Measurements from ENCODE around the gene DDX39A. TPM values are rescaled to one million over a fixed set of nuclear protein-coding genes. Genes with fewer than 3 reads are reported as not detected.

DDX39A gene
- total and polyA plus RNA-seq, 12 donors = 26.7 to 262 (median 46.8) TPM

DNA sequence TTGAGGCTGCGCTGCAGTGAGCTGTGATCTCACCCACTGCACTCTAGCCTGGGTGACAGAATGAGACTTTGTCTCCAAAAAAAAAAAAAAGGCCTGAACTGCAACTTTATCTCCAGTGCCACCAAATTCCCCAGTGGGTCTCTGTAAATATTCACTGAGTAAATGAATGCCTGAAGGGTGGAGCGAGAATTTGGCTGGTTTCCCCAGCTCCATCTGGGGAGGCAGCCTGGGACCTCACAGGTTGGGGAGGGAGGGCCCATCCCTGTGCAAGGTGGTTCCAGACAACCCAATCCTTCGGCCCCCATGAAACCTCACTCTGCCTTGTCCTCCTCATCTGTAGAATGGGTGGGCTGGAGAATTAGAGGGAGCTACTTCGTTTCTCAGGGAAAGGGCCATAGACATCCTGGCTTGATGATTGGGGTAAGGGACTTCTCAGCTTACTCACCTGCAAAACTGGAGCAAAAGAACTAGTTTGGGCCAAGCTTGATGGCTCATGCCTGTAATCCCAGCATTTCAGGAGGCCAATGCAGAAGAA lies 9.8 kb upstream of the DDX39A start:
- TF ChIP-seq, protein P1, sequence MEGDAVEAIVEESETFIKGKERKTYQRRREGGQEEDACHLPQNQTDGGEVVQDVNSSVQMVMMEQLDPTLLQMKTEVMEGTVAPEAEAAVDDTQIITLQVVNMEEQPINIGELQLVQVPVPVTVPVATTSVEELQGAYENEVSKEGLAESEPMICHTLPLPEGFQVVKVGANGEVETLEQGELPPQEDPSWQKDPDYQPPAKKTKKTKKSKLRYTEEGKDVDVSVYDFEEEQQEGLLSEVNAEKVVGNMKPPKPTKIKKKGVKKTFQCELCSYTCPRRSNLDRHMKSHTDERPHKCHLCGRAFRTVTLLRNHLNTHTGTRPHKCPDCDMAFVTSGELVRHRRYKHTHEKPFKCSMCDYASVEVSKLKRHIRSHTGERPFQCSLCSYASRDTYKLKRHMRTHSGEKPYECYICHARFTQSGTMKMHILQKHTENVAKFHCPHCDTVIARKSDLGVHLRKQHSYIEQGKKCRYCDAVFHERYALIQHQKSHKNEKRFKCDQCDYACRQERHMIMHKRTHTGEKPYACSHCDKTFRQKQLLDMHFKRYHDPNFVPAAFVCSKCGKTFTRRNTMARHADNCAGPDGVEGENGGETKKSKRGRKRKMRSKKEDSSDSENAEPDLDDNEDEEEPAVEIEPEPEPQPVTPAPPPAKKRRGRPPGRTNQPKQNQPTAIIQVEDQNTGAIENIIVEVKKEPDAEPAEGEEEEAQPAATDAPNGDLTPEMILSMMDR (IDR thresholded peaks at IDR 0.05) = no peak
- no peak for TF ChIP-seq POLR2A (IDR thresholded peaks at IDR 0.05)
- Histone ChIP-seq H3K27me3 (no peaks in the 10 kb centered on the region), H3K9me3 (replicated peaks in 1 of 3) (no peaks in the 10 kb centered on the region), H3K4me3 (no peak overlapping the region), H3K4me1 (replicated peaks in 1 of 2) (peaks cover 2 to 14% of the 10 kb centered on the region in 2 donors), H3K36me3 (replicated peaks in 1 of 2) (no peaks in the 10 kb centered on the region), H3K27ac (no peak overlapping the region)
- no peak for DNase-seq
- 79 to 93% (median 88%) methylated on average over 2 to 4 of the region's 4 CpGs for WGBS, 4 donors
- intact Hi-C loops (cut with DNase I) = no loop called here

DNA sequence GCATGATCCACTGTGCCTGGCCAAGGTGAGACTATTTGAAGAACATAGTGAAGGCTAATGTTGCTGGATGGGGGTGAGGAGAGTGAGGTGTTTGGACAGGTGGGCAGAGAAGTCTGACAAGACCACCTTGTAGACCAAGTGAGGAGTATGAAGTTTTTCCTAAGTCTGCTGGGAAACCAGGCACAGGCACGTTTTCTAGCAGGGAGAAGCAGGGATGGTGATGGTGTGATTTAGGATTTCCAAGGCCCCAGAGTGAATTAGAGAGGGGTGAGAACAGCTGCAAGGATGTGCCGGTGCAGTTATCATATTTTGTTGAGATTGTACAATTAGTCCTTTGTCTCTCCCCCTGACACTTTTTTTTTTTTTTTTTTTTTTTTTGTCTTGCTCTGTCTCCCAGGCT lies 8.3 kb upstream of the DDX39A start:
- Histone ChIP-seq H3K4me3 (no peak overlapping the region), H3K9me3 (replicated peaks in 1 of 3) (no peaks in the 10 kb centered on the region), H3K36me3 (replicated peaks in 1 of 2) (no peaks in the 10 kb centered on the region), H3K4me1 (replicated peaks in 1 of 2) (peaks cover 0 to 8% of the 10 kb centered on the region in 2 donors), H3K27ac (no peak overlapping the region), H3K27me3 (no peaks in the 10 kb centered on the region)
- 59 to 75% (median 68%) methylated on average over 2 of the region's 2 CpGs for WGBS, 4 donors
- no peak for DNase-seq
- intact Hi-C loops (cut with DNase I) = no loop called here
- TF ChIP-seq, protein P1 (IDR thresholded peaks at IDR 0.05) = no peak
- no peak for TF ChIP-seq POLR2A (IDR thresholded peaks at IDR 0.05)

DNA sequence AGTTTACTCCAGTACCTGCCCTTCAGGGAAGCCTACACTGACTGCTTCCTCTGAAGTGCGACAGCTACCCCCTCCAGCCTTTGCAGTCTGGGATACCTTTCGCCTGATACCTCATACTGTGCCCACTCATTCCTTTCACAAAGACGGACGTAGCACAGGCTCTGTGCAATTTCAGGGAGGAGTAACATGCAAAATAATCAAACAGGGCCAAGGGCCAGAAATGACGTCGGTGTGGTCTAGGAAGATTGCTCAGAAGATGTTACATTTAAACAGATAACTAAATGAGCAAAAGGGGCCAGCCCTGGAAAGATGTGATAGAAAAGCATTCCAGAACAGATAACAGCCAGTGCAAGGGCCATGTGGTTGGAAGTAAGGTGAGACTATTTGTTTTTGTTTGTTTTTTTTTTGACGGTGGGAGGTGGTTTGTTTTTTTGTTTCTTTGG lies 6.6 kb upstream of the DDX39A start:
- Histone ChIP-seq H3K36me3 (replicated peaks in 1 of 2) (no peaks in the 10 kb centered on the region), H3K27me3 (no peaks in the 10 kb centered on the region), H3K4me1 (replicated peaks in 1 of 2) (no peaks in the 10 kb centered on the region), H3K27ac (no peak overlapping the region), H3K4me3 (no peak overlapping the region), H3K9me3 (replicated peaks in 1 of 3) (no peaks in the 10 kb centered on the region)
- TF ChIP-seq, protein P1 (IDR thresholded peaks at IDR 0.05) = no peak
- TF ChIP-seq POLR2A (IDR thresholded peaks at IDR 0.05) = no peak
- intact Hi-C loops (cut with DNase I) = no loop called here
- no peak for DNase-seq
- 72 to 79% (median 74%) methylated on average over 7 of the region's 7 CpGs for WGBS, 4 donors

DNA sequence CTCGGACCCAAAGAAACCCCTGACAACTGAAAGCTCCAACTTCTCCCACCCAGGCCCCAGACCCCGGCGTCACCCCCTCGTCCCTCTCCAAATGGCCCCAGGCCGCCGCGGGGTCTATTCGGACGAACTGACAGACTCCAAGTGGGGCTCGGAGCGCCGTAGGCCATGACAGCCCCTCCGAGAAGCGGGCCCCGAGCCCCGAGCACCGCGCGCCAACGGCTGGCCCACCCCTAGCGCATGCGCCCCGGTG lies 360 bp downstream of the DDX39A start:
- Histone ChIP-seq H3K27ac (peak overlapping the region; percentile 27 to 96 (median 90)), H3K9me3 (replicated peaks in 1 of 3) (no peaks in the 10 kb centered on the region), H3K36me3 (replicated peaks in 1 of 2) (no peaks in the 10 kb centered on the region), H3K4me3 (peak overlapping the region; percentile 9 to 91 (median 54)), H3K4me1 (replicated peaks in 1 of 2) (peaks cover 14 to 35% of the 10 kb centered on the region in 2 donors), H3K27me3 (no peaks in the 10 kb centered on the region)
- DNase-seq = peak in 1 of 7 donors; percentile 80
- TF ChIP-seq, protein P1 (IDR thresholded peaks at IDR 0.05) = no peak
- TF ChIP-seq POLR2A (IDR thresholded peaks at IDR 0.05) = no peak
- intact Hi-C loops (cut with DNase I) = no loop called here
- 0% methylated on average over 2 to 23 of the region's 23 CpGs for WGBS, 4 donors

All from adrenal gland (tissue), 12 donors.